Measurements from ENCODE around the gene ZDHHC12. TPM values are rescaled to one million over a fixed set of nuclear protein-coding genes. Genes with fewer than 3 reads are reported as not detected.
A peak's percentile ranks its signal among the peaks of the same experiment; 100 is the strongest.

ZDHHC12 gene
- total and polyA plus RNA-seq, 2 of the 13 experiments (the other 11 are each of a cell fraction or from before 2014, with no cell fraction given): 25.4 to 28.0 TPM

- peak; percentile 21; the same call in 2 of the 3 replicates for ATAC-seq
- H3K4me3 ChIP-seq (replicated peaks in 1 of 3; ENCODE audit: insufficient read depth in 1 of 3, low read depth in 2 of 3, low read length in 3 of 3): no peak overlapping the region
- no peaks in the 10 kb centered on the region for H3K9me3 ChIP-seq (ENCODE audit: low read length)
- peaks cover 7 to 19% of the 10 kb centered on the region in 2 experiments; a peak in 3 of 5 replicates for H3K36me3 ChIP-seq (replicated peaks in 1 of 2; ENCODE audit: control insufficient read depth in 1 of 2, insufficient read depth in 2 of 2, low read length in 2 of 2)
- 94% methylated on average over 17 of the region's 26 CpGs for WGBS (ENCODE audit: low lambda C conversion rate)
- BruUV-seq (replicated peaks): no TSS peak
- DNase-seq (ENCODE audit: low spot score): no peak
- TF ChIP-seq AGO2 (optimal IDR thresholded peaks at IDR 0.05; ENCODE audit: low read depth, low read length): peak; percentile 58
- no peak for TF ChIP-seq ZNF44 (CRISPR knock-in tag; IDR thresholded peaks at IDR 0.05)
- in situ Hi-C loops (cut with HindIII; ENCODE audit: extremely low pct_ligation_motif_present, low pct_unique_long_range_greater_than_20kb) (no loop called here), intact Hi-C loops (cut with micrococcal nuclease; ENCODE audit: unreplicated experiment) (no loop called here)
- no peaks in the 10 kb centered on the region for H3K79me2 ChIP-seq (ENCODE audit: insufficient read depth, low read length)
- H3K27me3 ChIP-seq (ENCODE audit: control insufficient read depth in 1 of 2, insufficient read depth in 2 of 2, low read length in 2 of 2): no peaks in the 10 kb centered on the region
- no peak overlapping the region for H2AFZ ChIP-seq (ENCODE audit: low read length)
- H4K20me1 ChIP-seq (ENCODE audit: insufficient read depth, low read length): no peaks in the 10 kb centered on the region
- POLR2A ChIA-PET: no interaction called here
- CTCF ChIA-PET (ENCODE audit: low intra/inter-chr PET ratio, low total read pairs): no interaction called here
- peaks cover under 1% of the 10 kb centered on the region; the same call in 1 of the 2 replicates for H3K4me1 ChIP-seq (ENCODE audit: insufficient read depth, low read length)
- H3K4me2 ChIP-seq (ENCODE audit: low read depth, low read length): no peak overlapping the region
- H3K27ac ChIP-seq (ENCODE audit: extremely low read length, insufficient read depth, low read length): no peak overlapping the region
- no peak for FAIRE-seq
- H3K9ac ChIP-seq (ENCODE audit: insufficient read depth, low read depth, low read length): no peak overlapping the region
These were observed 11.2 kb downstream of the ZDHHC12 start for GRCh38 chr9:128712451-128713410.

DNA sequence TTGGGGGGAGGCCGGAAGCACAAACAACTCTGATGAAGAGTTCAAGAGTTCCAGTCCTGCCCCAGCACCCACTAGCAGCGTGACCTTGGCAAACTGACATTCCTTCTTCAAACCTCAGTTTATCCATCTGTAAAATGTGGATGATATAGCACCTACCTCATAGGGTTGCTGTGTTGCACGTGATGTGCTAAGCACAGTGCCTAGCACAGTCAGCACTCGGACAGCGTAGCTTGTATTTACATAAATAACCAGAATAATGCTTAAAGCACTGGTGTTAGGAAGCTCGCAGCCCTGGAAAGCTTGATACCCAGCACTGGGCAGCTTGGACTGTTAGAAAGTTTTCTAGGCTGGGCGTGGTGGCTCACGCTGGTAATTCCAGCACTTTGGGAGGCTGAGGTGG, 16.5 kb downstream of the ZDHHC12 start:
- no TSS peak for BruUV-seq (replicated peaks)
- WGBS (ENCODE audit: low lambda C conversion rate): 96% methylated on average over 8 of the region's 8 CpGs
- TF ChIP-seq TGIF2 (CRISPR knock-in tag; IDR thresholded peaks at IDR 0.05): no peak
- TF ChIP-seq ZNF629 (CRISPR knock-in tag; conservative IDR thresholded peaks at IDR 0.05): peak; percentile 53; the same call in 1 of the 2 replicates
- H2AFZ ChIP-seq (ENCODE audit: low read length): no peak overlapping the region
- in situ Hi-C loops (cut with HindIII; ENCODE audit: extremely low pct_ligation_motif_present, low pct_unique_long_range_greater_than_20kb): no loop called here
- no peak for FAIRE-seq
- H3K4me2 ChIP-seq (ENCODE audit: low read depth, low read length): no peak overlapping the region
- H4K20me1 ChIP-seq (ENCODE audit: insufficient read depth, low read length): no peaks in the 10 kb centered on the region
- POLR2A ChIA-PET: interaction anchor here (1.0 kb wide), 1 partner anchor 17 kb away, joined by 3 read pairs; the partner anchor contains the start of gene ZDHHC12
- H3K79me2 ChIP-seq (ENCODE audit: insufficient read depth, low read length): peaks cover 8% of the 10 kb centered on the region
- H3K27ac ChIP-seq (ENCODE audit: extremely low read length, insufficient read depth, low read length): no peak overlapping the region
- no peak overlapping the region for H3K9ac ChIP-seq (ENCODE audit: insufficient read depth, low read depth, low read length)
- DNase-seq (ENCODE audit: low spot score): no peak
- no peaks in the 10 kb centered on the region for H3K9me3 ChIP-seq (ENCODE audit: low read length)
- peaks cover 4 to 12% of the 10 kb centered on the region in 2 experiments; a peak in 4 of 5 replicates for H3K36me3 ChIP-seq (replicated peaks in 1 of 2; ENCODE audit: control insufficient read depth in 1 of 2, insufficient read depth in 2 of 2, low read length in 2 of 2)
- H3K4me1 ChIP-seq (ENCODE audit: insufficient read depth, low read length): peaks cover 9% of the 10 kb centered on the region
- ATAC-seq: no peak
- intact Hi-C loops (cut with micrococcal nuclease; ENCODE audit: unreplicated experiment): no loop called here
- H3K27me3 ChIP-seq (ENCODE audit: control insufficient read depth in 1 of 2, insufficient read depth in 2 of 2, low read length in 2 of 2): no peaks in the 10 kb centered on the region
- H3K4me3 ChIP-seq (replicated peaks in 1 of 3; ENCODE audit: insufficient read depth in 1 of 3, low read depth in 2 of 3, low read length in 3 of 3): no peak overlapping the region
- CTCF ChIA-PET (ENCODE audit: low intra/inter-chr PET ratio, low total read pairs): no interaction called here

Data from HepG2 (cell line).